ENCODE measurements around the gene NAPA.
"Not testable (repeated sequence)": the region's sequence is repeated elsewhere in the genome, so short reads cannot be mapped to it uniquely, and the experiment has no call there.

The NAPA gene

GRCh38 chr19:47487551-47488515 is 27.0 kb downstream of the NAPA start:
- no peaks in the 10 kb centered on the region for H3K27me3 ChIP-seq (replicated peaks; ENCODE audit: control insufficient read depth, insufficient read depth, low read length, poor library complexity, severe bottlenecking)
- H3K9me3 ChIP-seq (ENCODE audit: control insufficient read depth, low read length): no peaks in the 10 kb centered on the region
- peaks cover 38% of the 10 kb centered on the region for H3K36me3 ChIP-seq (ENCODE audit: control insufficient read depth, insufficient read depth, low read length)
- peaks cover 5% of the 10 kb centered on the region for H3K4me1 ChIP-seq (ENCODE audit: control insufficient read depth, insufficient read depth, low read length, poor library complexity, severe bottlenecking)
- no peak overlapping the region for H3K27ac ChIP-seq (ENCODE audit: insufficient read depth, low read length, poor library complexity, severe bottlenecking)
- H3K4me3 ChIP-seq (ENCODE audit: insufficient read depth, low read depth, low read length, poor library complexity, severe bottlenecking): no peak overlapping the region
- DNase-seq: no peak

- no peaks in the 10 kb centered on the region for H3K9me3 ChIP-seq (ENCODE audit: control insufficient read depth, low read length)
- H3K27me3 ChIP-seq (replicated peaks; ENCODE audit: control insufficient read depth, insufficient read depth, low read length, poor library complexity, severe bottlenecking): no peaks in the 10 kb centered on the region
- peaks cover 5% of the 10 kb centered on the region for H3K4me1 ChIP-seq (ENCODE audit: control insufficient read depth, insufficient read depth, low read length, poor library complexity, severe bottlenecking)
- H3K27ac ChIP-seq (ENCODE audit: insufficient read depth, low read length, poor library complexity, severe bottlenecking): no peak overlapping the region
- DNase-seq: no peak
- H3K36me3 ChIP-seq (ENCODE audit: control insufficient read depth, insufficient read depth, low read length): peaks cover 29% of the 10 kb centered on the region
- H3K4me3 ChIP-seq (ENCODE audit: insufficient read depth, low read depth, low read length, poor library complexity, severe bottlenecking): no peak overlapping the region
Observed at GRCh38 chr19:47486900-47487299, 28.0 kb downstream of the NAPA start.

GRCh38 chr19:47486220-47486619 is 28.6 kb downstream of the NAPA start:
- not testable (repeated sequence) for H3K27me3 ChIP-seq (replicated peaks; ENCODE audit: control insufficient read depth, insufficient read depth, low read length, poor library complexity, severe bottlenecking); DNase-seq; H3K9me3 ChIP-seq (ENCODE audit: control insufficient read depth, low read length); H3K4me1 ChIP-seq (ENCODE audit: control insufficient read depth, insufficient read depth, low read length, poor library complexity, severe bottlenecking); H3K4me3 ChIP-seq (ENCODE audit: insufficient read depth, low read depth, low read length, poor library complexity, severe bottlenecking); H3K27ac ChIP-seq (ENCODE audit: insufficient read depth, low read length, poor library complexity, severe bottlenecking)
- peaks cover 23% of the 10 kb centered on the region for H3K36me3 ChIP-seq (ENCODE audit: control insufficient read depth, insufficient read depth, low read length)

- H3K27me3 ChIP-seq (replicated peaks; ENCODE audit: control insufficient read depth, insufficient read depth, low read length, poor library complexity, severe bottlenecking): no peaks in the 10 kb centered on the region
- H3K4me3 ChIP-seq (ENCODE audit: insufficient read depth, low read depth, low read length, poor library complexity, severe bottlenecking): peak overlapping the region; percentile 71
- DNase-seq: no peak
- H3K27ac ChIP-seq (ENCODE audit: insufficient read depth, low read length, poor library complexity, severe bottlenecking): no peak overlapping the region
- H3K9me3 ChIP-seq (ENCODE audit: control insufficient read depth, low read length): no peaks in the 10 kb centered on the region
- peaks cover 5% of the 10 kb centered on the region for H3K4me1 ChIP-seq (ENCODE audit: control insufficient read depth, insufficient read depth, low read length, poor library complexity, severe bottlenecking)
- peaks cover 23% of the 10 kb centered on the region for H3K36me3 ChIP-seq (ENCODE audit: control insufficient read depth, insufficient read depth, low read length)
Observed at GRCh38 chr19:47485210-47485609, 29.7 kb downstream of the NAPA start.

GRCh38 chr19:47483800-47484690 is 30.8 kb downstream of the NAPA start, which contains the start of gene KPTN:
Gene KPTN, minus strand, starts transcription at chr19:47484219. Its CDS starts 59 bp downstream, at chr19:47484160.
- H3K4me3 ChIP-seq (ENCODE audit: insufficient read depth, low read depth, low read length, poor library complexity, severe bottlenecking): peak within 1 kb of the TSS; percentile 71
- no peaks in the 10 kb centered on the region for H3K9me3 ChIP-seq (ENCODE audit: control insufficient read depth, low read length)
- peaks cover 5% of the 10 kb centered on the region for H3K4me1 ChIP-seq (ENCODE audit: control insufficient read depth, insufficient read depth, low read length, poor library complexity, severe bottlenecking)
- H3K27ac ChIP-seq (ENCODE audit: insufficient read depth, low read length, poor library complexity, severe bottlenecking): peak within 1 kb of the TSS; percentile 82
- H3K27me3 ChIP-seq (replicated peaks; ENCODE audit: control insufficient read depth, insufficient read depth, low read length, poor library complexity, severe bottlenecking): no peaks in the 10 kb centered on the region
- peaks cover 12% of the 10 kb centered on the region for H3K36me3 ChIP-seq (ENCODE audit: control insufficient read depth, insufficient read depth, low read length)
- DNase-seq: peak; percentile 69 to 82 (median 81)

- H3K4me1 ChIP-seq (ENCODE audit: control insufficient read depth, insufficient read depth, low read length, poor library complexity, severe bottlenecking): peaks cover 5% of the 10 kb centered on the region
- H3K4me3 ChIP-seq (ENCODE audit: insufficient read depth, low read depth, low read length, poor library complexity, severe bottlenecking): no peak overlapping the region
- H3K27ac ChIP-seq (ENCODE audit: insufficient read depth, low read length, poor library complexity, severe bottlenecking): no peak overlapping the region
- H3K9me3 ChIP-seq (ENCODE audit: control insufficient read depth, low read length): no peaks in the 10 kb centered on the region
- no peaks in the 10 kb centered on the region for H3K27me3 ChIP-seq (replicated peaks; ENCODE audit: control insufficient read depth, insufficient read depth, low read length, poor library complexity, severe bottlenecking)
- DNase-seq: no peak
- peaks cover 8% of the 10 kb centered on the region for H3K36me3 ChIP-seq (ENCODE audit: control insufficient read depth, insufficient read depth, low read length)
Observed at GRCh38 chr19:47483200-47483599, 31.7 kb downstream of the NAPA start.

GRCh38 chr19:47481460-47482052 is 33.3 kb downstream of the NAPA start:
- Histone ChIP-seq H3K9me3 (ENCODE audit: control insufficient read depth, low read length) (no peaks in the 10 kb centered on the region), H3K4me1 (ENCODE audit: control insufficient read depth, insufficient read depth, low read length, poor library complexity, severe bottlenecking) (peaks cover 5% of the 10 kb centered on the region), H3K27ac (ENCODE audit: insufficient read depth, low read length, poor library complexity, severe bottlenecking) (no peak overlapping the region), H3K36me3 (ENCODE audit: control insufficient read depth, insufficient read depth, low read length) (no peaks in the 10 kb centered on the region), H3K4me3 (ENCODE audit: insufficient read depth, low read depth, low read length, poor library complexity, severe bottlenecking) (no peak overlapping the region), H3K27me3 (replicated peaks; ENCODE audit: control insufficient read depth, insufficient read depth, low read length, poor library complexity, severe bottlenecking) (no peaks in the 10 kb centered on the region)
- no peak for DNase-seq

- Histone ChIP-seq H3K4me1 (ENCODE audit: control insufficient read depth, insufficient read depth, low read length, poor library complexity, severe bottlenecking) (peaks cover 5% of the 10 kb centered on the region), H3K9me3 (ENCODE audit: control insufficient read depth, low read length) (no peaks in the 10 kb centered on the region), H3K27me3 (replicated peaks; ENCODE audit: control insufficient read depth, insufficient read depth, low read length, poor library complexity, severe bottlenecking) (no peaks in the 10 kb centered on the region), H3K36me3 (ENCODE audit: control insufficient read depth, insufficient read depth, low read length) (no peaks in the 10 kb centered on the region), H3K4me3 (ENCODE audit: insufficient read depth, low read depth, low read length, poor library complexity, severe bottlenecking) (no peak overlapping the region), H3K27ac (ENCODE audit: insufficient read depth, low read length, poor library complexity, severe bottlenecking) (no peak overlapping the region)
- DNase-seq: no peak
Observed at GRCh38 chr19:47480658-47481057, 34.2 kb downstream of the NAPA start.

GRCh38 chr19:47479701-47480503 is 35.0 kb downstream of the NAPA start:
- Histone ChIP-seq H3K4me3 (ENCODE audit: insufficient read depth, low read depth, low read length, poor library complexity, severe bottlenecking) (no peak overlapping the region), H3K4me1 (ENCODE audit: control insufficient read depth, insufficient read depth, low read length, poor library complexity, severe bottlenecking) (peaks cover 1% of the 10 kb centered on the region), H3K36me3 (ENCODE audit: control insufficient read depth, insufficient read depth, low read length) (no peaks in the 10 kb centered on the region), H3K27me3 (replicated peaks; ENCODE audit: control insufficient read depth, insufficient read depth, low read length, poor library complexity, severe bottlenecking) (no peaks in the 10 kb centered on the region), H3K27ac (ENCODE audit: insufficient read depth, low read length, poor library complexity, severe bottlenecking) (no peak overlapping the region), H3K9me3 (ENCODE audit: control insufficient read depth, low read length) (no peaks in the 10 kb centered on the region)
- no peak for DNase-seq

All from effector memory CD4-positive, alpha-beta T cell (primary cell).